ENCODE measurements around the gene CHRDL2. TPM values are rescaled to one million over a fixed set of nuclear protein-coding genes. Genes with fewer than 3 reads are reported as not detected.

Gene CHRDL2
- total and polyA plus RNA-seq, 2 of the 13 experiments (the other 11 are each of a cell fraction or from before 2014, with no cell fraction given): 0.04 TPM; not detected in 1

GRCh38 chr11:74662487-74663103, 68.6 kb downstream of the CHRDL2 start (continued):
- TF ChIP-seq HDAC1 (CRISPR knock-in tag; IDR thresholded peaks at IDR 0.05): peak; percentile 32; the same call in 1 of the 2 replicates
- 0 out of 2 replicates have a peak, but pooled peaks have one; percentile 20 for TF ChIP-seq SPEN (CRISPR knock-in tag; IDR thresholded peaks at IDR 0.05; ENCODE audit: low read depth)
- TF ChIP-seq JUN (CRISPR knock-in tag; IDR thresholded peaks at IDR 0.05): no peak
- peak; percentile 29 for TF ChIP-seq TEAD3 (CRISPR knock-in tag; optimal IDR thresholded peaks at IDR 0.05; ENCODE audit: borderline replicate concordance)
- no peak for TF ChIP-seq ZBTB44 (CRISPR knock-in tag; IDR thresholded peaks at IDR 0.05)
- TF ChIP-seq TCF12 (IDR thresholded peaks at IDR 0.05): no peak
- no peak for TF ChIP-seq TCF12 (CRISPR knock-in tag; IDR thresholded peaks at IDR 0.05)
- no peak for TF ChIP-seq ZBTB10 (CRISPR knock-in tag; IDR thresholded peaks at IDR 0.05; ENCODE audit: borderline replicate concordance)
- 0 out of 4 replicates have a peak, but pooled peaks of 1 of the 2 experiments have one; percentile 14 for TF ChIP-seq EP300 (IDR thresholded peaks at IDR 0.05; ENCODE audit: low read depth in 2 of 2, low read length in 2 of 2)
- no peak for TF ChIP-seq EP300 (CRISPR knock-in tag; IDR thresholded peaks at IDR 0.05; ENCODE audit: borderline replicate concordance)
- TF ChIP-seq PRDM10 (CRISPR knock-in tag; IDR thresholded peaks at IDR 0.05; ENCODE audit: low read depth): 0 out of 2 replicates have a peak, but pooled peaks have one; percentile 28
- 0 out of 2 replicates have a peak, but pooled peaks have one; percentile 51 for TF ChIP-seq NFKBIZ (CRISPR knock-in tag; IDR thresholded peaks at IDR 0.05)
- TF ChIP-seq TAF1 (CRISPR knock-in tag; IDR thresholded peaks at IDR 0.05): no peak
- no peak for TF ChIP-seq ZBTB20 (CRISPR knock-in tag; IDR thresholded peaks at IDR 0.05; ENCODE audit: borderline replicate concordance, low read depth)
- peak; percentile 40 for TF ChIP-seq SALL1 (CRISPR knock-in tag; IDR thresholded peaks at IDR 0.05)
- TF ChIP-seq LBX2 (CRISPR knock-in tag; IDR thresholded peaks at IDR 0.05; ENCODE audit: borderline replicate concordance): no peak
- no peak for TF ChIP-seq ATF2 (CRISPR knock-in tag; IDR thresholded peaks at IDR 0.05)
